GM12892 (cell line): ENCODE data around the gene ARHGEF10L.

ENCODE experiments used
- POLR2A ChIP-seq: IDR thresholded peaks from 2 replicates; pipeline ENCODE4 v1.6.1; 2011; ENCODE audit warnings: low read depth, low read length, control low read depth
- POLR2AphosphoS5 ChIP-seq: IDR thresholded peaks from 2 replicates; pipeline ENCODE4 v1.6.1; 2011; ENCODE audit warnings: low read depth, low read length, control low read depth

DNA sequence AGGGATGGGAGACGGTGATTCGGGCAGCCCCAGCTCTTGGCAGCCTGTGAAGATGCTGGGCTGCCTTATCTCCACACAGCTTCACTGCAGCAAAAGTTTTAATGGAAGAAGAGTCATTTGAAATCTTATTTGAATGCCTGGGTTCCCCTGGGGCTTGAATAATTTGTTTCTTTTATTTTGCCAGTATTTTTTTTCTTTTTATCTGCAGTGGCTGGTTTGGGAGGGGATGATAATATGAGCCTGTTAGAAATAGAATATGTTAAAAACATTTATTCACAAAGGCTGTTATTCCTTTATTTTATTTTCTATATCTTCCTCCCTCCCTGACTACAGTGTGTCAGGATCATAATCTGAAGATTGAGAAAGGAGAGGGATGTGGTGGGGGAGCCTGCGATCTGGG, 103.4 kb downstream of the ARHGEF10L start:
- TF ChIP-seq POLR2A, result no peak
- TF ChIP-seq POLR2AphosphoS5, result no peak
